Vagina (tissue), 2 donors: ENCODE data around the gene MUC12.

Experiments
- CTCF ChIP-seq, 3 experiments: fragments of 450-650 bp in 2 of 3; fragments of 200-600 bp in 1 of 3; sonication (generic) in 1 of 3; IDR thresholded peaks; one replicate each; pipeline ENCODE4 v1.5.1; 2017 to 2019; ENCODE audit warnings: antibody characterized with exemption in 3 of 3, mild to moderate bottlenecking in 2 of 3, moderate library complexity in 2 of 3
- POLR2A ChIP-seq, 2 donors: fragments of 450-650 bp; IDR thresholded peaks; one replicate each; pipeline ENCODE4 v1.6.1; 2017; ENCODE audit warnings: antibody characterized with exemption in 2 of 2, mild to moderate bottlenecking in 2 of 2, moderate library complexity in 2 of 2
- POLR2AphosphoS5 ChIP-seq, 2 donors: sonication (generic); formaldehyde crosslinking; IDR thresholded peaks; one replicate each; pipeline ENCODE4 v1.9.0; 2017; ENCODE audit warnings: antibody characterized with exemption in 2 of 2, mild to moderate bottlenecking in 2 of 2, low read depth in 1 of 2; ENCODE audit not compliant: insufficient read depth in 1 of 2

- no peak for TF ChIP-seq CTCF (IDR thresholded peaks at IDR 0.05)
- TF ChIP-seq POLR2AphosphoS5 (IDR thresholded peaks at IDR 0.05; ENCODE audit: insufficient read depth in 1 of 2, low read depth in 1 of 2), result no peak
- no peak for TF ChIP-seq POLR2A (IDR thresholded peaks at IDR 0.05)
These were observed 2.0 kb upstream of the MUC12 start for GRCh38 chr7:100967292-100967863.
